ENCODE results near the gene OSBPL3.

Gene OSBPL3

GRCh38 chr7:24786306-24786705, 193.7 kb downstream of the OSBPL3 start:
- DNase-seq (ENCODE audit: extremely low read depth, low read depth): no peak
- TF ChIP-seq CTCF (IDR thresholded peaks at IDR 0.05; ENCODE audit: low read depth, low read length): no peak

GRCh38 chr7:24784277-24784676, 195.7 kb downstream of the OSBPL3 start:
- no peak for DNase-seq (ENCODE audit: extremely low read depth, low read depth)
- TF ChIP-seq CTCF (IDR thresholded peaks at IDR 0.05; ENCODE audit: low read depth, low read length): no peak

GRCh38 chr7:24783698-24784097, 196.3 kb downstream of the OSBPL3 start:
- DNase-seq (ENCODE audit: extremely low read depth, low read depth): no peak
- TF ChIP-seq CTCF (IDR thresholded peaks at IDR 0.05; ENCODE audit: low read depth, low read length): no peak

GRCh38 chr7:24781106-24781505, 198.9 kb downstream of the OSBPL3 start:
- no peak for DNase-seq (ENCODE audit: extremely low read depth, low read depth)
- no peak for TF ChIP-seq CTCF (IDR thresholded peaks at IDR 0.05; ENCODE audit: low read depth, low read length)

GRCh38 chr7:24779283-24779655, 200.7 kb downstream of the OSBPL3 start:
- DNase-seq (ENCODE audit: extremely low read depth, low read depth): no peak
- TF ChIP-seq CTCF (IDR thresholded peaks at IDR 0.05; ENCODE audit: low read depth, low read length): no peak

GRCh38 chr7:24778543-24779282, 201.3 kb downstream of the OSBPL3 start:
- TF ChIP-seq CTCF (IDR thresholded peaks at IDR 0.05; ENCODE audit: low read depth, low read length): no peak
- peak; percentile 81 for DNase-seq (ENCODE audit: extremely low read depth, low read depth)

- DNase-seq (ENCODE audit: extremely low read depth, low read depth): no peak
- TF ChIP-seq CTCF (IDR thresholded peaks at IDR 0.05; ENCODE audit: low read depth, low read length): no peak
Observed at GRCh38 chr7:24777806-24778205, 202.2 kb downstream of the OSBPL3 start.
